A673 (cell line): ENCODE results near the gene MORN2. TPM values are rescaled to one million over a fixed set of nuclear protein-coding genes. Genes with fewer than 3 reads are reported as not detected.

ENCODE experiments used
- BruUV-seq: library from RNA; stranded (reverse); fragments of 400-500 nt; replicated peaks from 2 replicates; lab custom pipeline; 2021; lab: Mats Ljungman, UMichigan
- CTCF ChIA-PET: fragments of 300-600 bp; sonication (Branson Sonifier 250); formaldehyde crosslinking; loops from one replicate; lab custom pipeline; 2022; ENCODE audit warnings: antibody characterized with exemption; lab: Charles Lee
- POLR2A ChIA-PET: fragments of 300-600 bp; sonication (Branson Sonifier 250); formaldehyde crosslinking; loops from one replicate; lab custom pipeline; 2022; ENCODE audit warnings: antibody characterized with exemption; ENCODE audit not compliant: low non-redundant PET; lab: Charles Lee
- DNase-seq: peaks from one replicate; pipeline ENCODE4 v3.0.0-alpha.2; 2015; ENCODE audit warnings: low spot score
- H3K27ac ChIP-seq: fragments of 200-600 bp; sonication (generic); 2 replicates; pipeline ENCODE4 v1.5.1; 2016; ENCODE audit warnings: mixed run types, low read depth, mild to moderate bottlenecking, mixed read lengths, antibody characterized with exemption, low read length; ENCODE audit not compliant: poor library complexity, severe bottlenecking
- H3K27me3 ChIP-seq: fragments of 200-600 bp; sonication (generic); replicated peaks from 2 replicates; pipeline ENCODE4 v1.6.1; 2017; ENCODE audit warnings: mixed run types, low read depth, mild to moderate bottlenecking, mixed read lengths, antibody characterized with exemption, low read length; ENCODE audit not compliant: insufficient read depth, poor library complexity
- H3K36me3 ChIP-seq: fragments of 200-600 bp; sonication (generic); 2 replicates; pipeline ENCODE4 v1.6.1; 2016; ENCODE audit warnings: mixed run types, mild to moderate bottlenecking, mixed read lengths, antibody characterized with exemption, low read length; ENCODE audit not compliant: insufficient read depth, poor library complexity, severe bottlenecking
- H3K4me1 ChIP-seq: fragments of 200-600 bp; sonication (generic); 2 replicates; pipeline ENCODE4 v1.6.1; 2017; ENCODE audit warnings: mixed run types, mild to moderate bottlenecking, mixed read lengths, antibody characterized with exemption, low read length; ENCODE audit not compliant: insufficient read depth, poor library complexity, severe bottlenecking
- H3K4me3 ChIP-seq: fragments of 200-600 bp; sonication (generic); 2 replicates; pipeline ENCODE4 v1.5.1; 2016; ENCODE audit warnings: low read depth, mixed run types, mild to moderate bottlenecking, mixed read lengths, low read length; ENCODE audit not compliant: poor library complexity, severe bottlenecking
- H3K9me3 ChIP-seq: fragments of 200-600 bp; sonication (generic); 2 replicates; pipeline ENCODE4 v1.6.1; 2016; ENCODE audit warnings: mixed run types, low read depth, mild to moderate bottlenecking, mixed read lengths, antibody characterized with exemption, low read length; ENCODE audit not compliant: poor library complexity, severe bottlenecking
- EZH2 ChIP-seq: fragments of 200-600 bp; sonication (generic); IDR thresholded peaks from 2 replicates; pipeline ENCODE4 v1.6.1; 2017; ENCODE audit warnings: borderline replicate concordance, low read depth, mild to moderate bottlenecking, mixed read lengths, antibody characterized with exemption, low read length; ENCODE audit not compliant: poor library complexity, severe bottlenecking
- intact Hi-C: fragments of 100-400 bp; cut with micrococcal nuclease; formaldehyde crosslinking; loops from one replicate; pipeline ENCODE4 v1.10.0; 2022; ENCODE audit not compliant: unreplicated experiment
- total RNA-seq: library from RNA; stranded (reverse); gene quantifications from 2 replicates; pipeline ENCODE4 v1.2.3, GENCODE V29; 2021
- TF ChIP-seq, protein P1 (sequence below): fragments of 300-800, 200-600 bp; sonication (generic); conservative IDR thresholded peaks from 2 replicates; pipeline ENCODE4 v1.5.1; 2017; ENCODE audit warnings: low read depth, mild to moderate bottlenecking, antibody characterized with exemption, low read length, moderate library complexity, mixed read lengths

Gene MORN2
- total RNA-seq, 1 experiment from 2014 or later: 29.0 TPM

DNA sequence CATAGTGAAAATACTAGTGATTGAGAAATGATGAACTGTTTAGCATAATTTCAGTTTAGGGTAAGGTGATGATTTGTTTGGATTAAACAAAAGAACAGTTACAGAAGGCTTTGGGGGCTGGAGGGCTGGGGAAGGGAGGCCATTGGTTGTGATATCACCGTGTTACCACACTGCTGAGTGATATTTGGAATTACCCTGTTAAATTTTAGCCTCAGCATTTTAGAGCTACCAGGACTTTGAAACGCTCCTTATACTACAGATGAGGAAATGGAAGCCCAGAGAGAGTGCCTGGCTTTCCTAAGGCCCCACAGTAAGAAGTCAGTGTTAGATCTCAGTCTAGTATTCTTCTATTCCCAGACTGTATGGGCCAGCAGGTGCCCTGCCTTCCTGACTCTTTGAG, 29.5 kb downstream of the MORN2 start:
- H3K36me3 ChIP-seq: no peaks in the 10 kb centered on the region
- TF ChIP-seq, protein P1, sequence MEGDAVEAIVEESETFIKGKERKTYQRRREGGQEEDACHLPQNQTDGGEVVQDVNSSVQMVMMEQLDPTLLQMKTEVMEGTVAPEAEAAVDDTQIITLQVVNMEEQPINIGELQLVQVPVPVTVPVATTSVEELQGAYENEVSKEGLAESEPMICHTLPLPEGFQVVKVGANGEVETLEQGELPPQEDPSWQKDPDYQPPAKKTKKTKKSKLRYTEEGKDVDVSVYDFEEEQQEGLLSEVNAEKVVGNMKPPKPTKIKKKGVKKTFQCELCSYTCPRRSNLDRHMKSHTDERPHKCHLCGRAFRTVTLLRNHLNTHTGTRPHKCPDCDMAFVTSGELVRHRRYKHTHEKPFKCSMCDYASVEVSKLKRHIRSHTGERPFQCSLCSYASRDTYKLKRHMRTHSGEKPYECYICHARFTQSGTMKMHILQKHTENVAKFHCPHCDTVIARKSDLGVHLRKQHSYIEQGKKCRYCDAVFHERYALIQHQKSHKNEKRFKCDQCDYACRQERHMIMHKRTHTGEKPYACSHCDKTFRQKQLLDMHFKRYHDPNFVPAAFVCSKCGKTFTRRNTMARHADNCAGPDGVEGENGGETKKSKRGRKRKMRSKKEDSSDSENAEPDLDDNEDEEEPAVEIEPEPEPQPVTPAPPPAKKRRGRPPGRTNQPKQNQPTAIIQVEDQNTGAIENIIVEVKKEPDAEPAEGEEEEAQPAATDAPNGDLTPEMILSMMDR: no peak
- TF ChIP-seq EZH2: no peak
- H3K4me3 ChIP-seq: no peak overlapping the region
- H3K27ac ChIP-seq: no peak overlapping the region
- H3K9me3 ChIP-seq: no peaks in the 10 kb centered on the region
- CTCF ChIA-PET: no interaction called here
- POLR2A ChIA-PET: no interaction called here
- no peaks in the 10 kb centered on the region for H3K4me1 ChIP-seq
- no TSS peak for BruUV-seq
- intact Hi-C loops: no loop called here
- H3K27me3 ChIP-seq: no peaks in the 10 kb centered on the region
- no peak for DNase-seq

DNA sequence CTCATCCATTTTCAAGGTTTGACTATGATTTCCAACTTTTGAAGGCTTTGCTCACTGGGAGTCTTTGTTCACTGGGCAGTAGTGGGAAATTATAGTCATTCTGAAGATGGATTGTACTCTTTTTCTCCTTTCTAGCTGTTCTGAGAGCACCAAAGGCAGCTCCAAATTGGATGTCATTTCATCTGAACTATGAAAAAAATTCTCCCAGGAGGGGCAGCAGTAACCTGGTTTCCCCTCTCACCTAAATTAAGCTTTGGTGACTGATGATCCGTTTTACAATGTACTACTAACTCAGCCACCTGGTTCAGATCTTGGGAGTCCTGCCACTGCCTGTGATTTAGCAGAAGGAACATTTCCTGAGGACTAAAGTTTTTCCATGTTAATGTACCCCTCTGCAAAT, 31.5 kb downstream of the MORN2 start:
- TF ChIP-seq, protein P1: no peak
- TF ChIP-seq EZH2: no peak
- intact Hi-C loops: no loop called here
- H3K36me3 ChIP-seq: no peaks in the 10 kb centered on the region
- no peak for DNase-seq
- no peaks in the 10 kb centered on the region for H3K4me1 ChIP-seq
- no peak overlapping the region for H3K4me3 ChIP-seq
- CTCF ChIA-PET: interaction anchor here (0.7 kb wide), 1 partner anchor 13 kb away, joined by 3 read pairs; no protein-coding TSS in a partner anchor
- H3K27ac ChIP-seq: no peak overlapping the region
- no peaks in the 10 kb centered on the region for H3K9me3 ChIP-seq
- no peaks in the 10 kb centered on the region for H3K27me3 ChIP-seq
- POLR2A ChIA-PET: no interaction called here
- BruUV-seq: no TSS peak

DNA sequence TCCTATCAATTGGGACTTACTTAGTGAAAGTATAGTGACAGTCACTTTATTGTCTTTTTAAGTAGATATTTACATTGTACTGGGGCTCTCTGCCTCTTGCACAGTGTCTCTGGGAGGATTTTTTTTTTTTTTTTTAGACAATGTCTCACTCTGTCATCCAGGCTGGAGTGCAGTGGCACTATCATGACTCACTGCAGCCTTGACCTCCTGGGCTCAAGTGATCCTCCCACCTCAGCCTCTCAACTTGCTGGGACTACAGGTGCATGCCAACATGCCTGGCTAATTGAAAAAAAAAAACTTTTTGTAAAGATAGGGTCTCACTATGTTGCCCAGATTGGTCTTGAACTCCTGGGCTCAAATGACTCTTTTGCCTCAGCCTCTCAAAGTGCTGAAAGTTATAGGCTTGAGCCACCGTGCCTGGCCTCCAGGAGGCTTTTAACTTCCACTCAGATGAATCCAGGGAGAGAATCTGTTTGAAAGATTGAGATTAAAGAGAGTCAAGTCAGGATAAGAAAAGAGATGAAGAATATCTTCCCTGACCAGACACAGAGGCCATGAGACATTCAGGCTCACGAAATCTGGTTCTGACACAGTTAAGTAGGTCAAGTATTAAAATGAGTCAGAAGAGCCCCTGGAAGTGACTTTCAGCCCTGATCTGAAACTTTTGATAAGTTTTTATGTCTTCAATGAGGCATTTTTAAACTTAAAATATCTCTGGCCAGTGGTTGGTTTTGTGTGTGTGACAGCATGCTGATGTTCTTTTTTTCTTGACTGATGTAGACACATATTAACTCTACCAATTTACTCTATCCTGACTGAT, 32.2 kb downstream of the MORN2 start:
- Histone ChIP-seq H3K36me3 (no peaks in the 10 kb centered on the region), H3K27me3 (no peaks in the 10 kb centered on the region), H3K27ac (no peak overlapping the region), H3K4me3 (no peak overlapping the region), H3K9me3 (no peaks in the 10 kb centered on the region), H3K4me1 (no peaks in the 10 kb centered on the region)
- BruUV-seq: no TSS peak
- intact Hi-C loops: no loop called here
- DNase-seq: no peak
- CTCF ChIA-PET: no interaction called here
- POLR2A ChIA-PET: no interaction called here
- TF ChIP-seq, protein P1: no peak
- TF ChIP-seq EZH2: no peak
